Measurements from ENCODE around the gene HYAL1.

- TF ChIP-seq CTCF (IDR thresholded peaks at IDR 0.05) (no peak), POLR2A (IDR thresholded peaks at IDR 0.05) (no peak)
Measured at GRCh38 chr3:50338965-50339364, 35.6 kb upstream of the HYAL1 start.
